Measurements from ENCODE around the gene MED22. TPM values are rescaled to one million over a fixed set of nuclear protein-coding genes. Genes with fewer than 3 reads are reported as not detected.

MED22 gene
- polyA plus RNA-seq, 1 experiment: 28.3 TPM

DNA sequence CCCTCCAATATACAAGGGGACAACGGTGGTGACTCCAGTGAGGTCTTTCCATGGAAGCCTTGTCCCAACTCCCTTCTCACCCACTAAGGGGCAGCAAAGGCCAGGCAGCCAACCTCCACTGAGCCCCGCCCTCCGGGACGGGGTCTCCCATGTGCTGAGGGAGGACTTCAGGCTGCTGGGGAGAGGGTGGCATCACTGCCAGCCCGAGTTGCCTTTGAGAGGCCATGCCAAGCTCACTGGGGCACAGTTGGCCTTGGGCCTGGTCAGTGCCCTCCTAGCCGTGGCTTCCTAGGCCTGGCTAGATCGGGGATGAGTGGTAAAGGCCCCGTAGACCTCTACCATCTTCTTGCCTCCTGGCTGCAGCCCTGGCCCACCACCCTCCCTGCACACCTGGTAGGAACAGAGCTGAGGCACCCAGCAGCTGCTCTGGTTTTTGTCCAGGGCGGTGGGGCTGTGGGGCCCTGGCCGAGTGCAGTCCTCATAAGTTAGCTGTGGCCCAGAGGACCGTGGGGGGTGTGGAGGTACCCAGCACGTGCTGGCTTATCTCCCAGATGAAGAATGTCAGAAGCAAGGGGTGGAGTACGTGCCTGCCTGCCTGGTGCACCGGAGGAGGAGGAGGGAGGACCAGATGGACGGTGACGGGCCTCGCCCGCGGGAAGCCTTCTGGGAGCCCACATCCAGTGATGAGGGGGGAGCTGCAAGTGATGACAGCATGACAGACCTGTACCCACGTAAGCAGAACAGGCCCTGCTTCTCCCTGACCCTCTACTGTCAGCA lies 11.7 kb upstream of the MED22 start:
- POLR2A ChIA-PET: no interaction called here
- no peak overlapping the region for H3K4me3 ChIP-seq (ENCODE audit: low read depth, low read length)
- H3K36me3 ChIP-seq (ENCODE audit: control insufficient read depth, insufficient read depth, low read length): peaks cover 24% of the 10 kb centered on the region
- DNase-seq (ENCODE audit: low read depth): no peak
- CTCF ChIA-PET: interaction anchor here (1.1 to 2.1 kb wide), 2 partner anchors 9 to 121 kb away, joined by 3 to 5 read pairs; no protein-coding TSS in a partner anchor
- TF ChIP-seq, protein P1, sequence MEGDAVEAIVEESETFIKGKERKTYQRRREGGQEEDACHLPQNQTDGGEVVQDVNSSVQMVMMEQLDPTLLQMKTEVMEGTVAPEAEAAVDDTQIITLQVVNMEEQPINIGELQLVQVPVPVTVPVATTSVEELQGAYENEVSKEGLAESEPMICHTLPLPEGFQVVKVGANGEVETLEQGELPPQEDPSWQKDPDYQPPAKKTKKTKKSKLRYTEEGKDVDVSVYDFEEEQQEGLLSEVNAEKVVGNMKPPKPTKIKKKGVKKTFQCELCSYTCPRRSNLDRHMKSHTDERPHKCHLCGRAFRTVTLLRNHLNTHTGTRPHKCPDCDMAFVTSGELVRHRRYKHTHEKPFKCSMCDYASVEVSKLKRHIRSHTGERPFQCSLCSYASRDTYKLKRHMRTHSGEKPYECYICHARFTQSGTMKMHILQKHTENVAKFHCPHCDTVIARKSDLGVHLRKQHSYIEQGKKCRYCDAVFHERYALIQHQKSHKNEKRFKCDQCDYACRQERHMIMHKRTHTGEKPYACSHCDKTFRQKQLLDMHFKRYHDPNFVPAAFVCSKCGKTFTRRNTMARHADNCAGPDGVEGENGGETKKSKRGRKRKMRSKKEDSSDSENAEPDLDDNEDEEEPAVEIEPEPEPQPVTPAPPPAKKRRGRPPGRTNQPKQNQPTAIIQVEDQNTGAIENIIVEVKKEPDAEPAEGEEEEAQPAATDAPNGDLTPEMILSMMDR (IDR thresholded peaks at IDR 0.05; ENCODE audit: insufficient read depth, low read depth, low read length): peak; percentile 29; the same call in 1 of the 2 replicates
- no peaks in the 10 kb centered on the region for H3K27me3 ChIP-seq (ENCODE audit: control insufficient read depth, insufficient read depth, low read length)

GRCh38 chr9:133357656-133358055 lies 9.7 kb upstream of the MED22 start:
- H3K27me3 ChIP-seq (ENCODE audit: control insufficient read depth, insufficient read depth, low read length): no peaks in the 10 kb centered on the region
- ChIA-PET POLR2A (no interaction called here), CTCF (interaction anchor here (0.6 kb wide), 1 partner anchor 30 kb away, joined by 3 read pairs; no protein-coding TSS in a partner anchor)
- no peak overlapping the region for H3K4me3 ChIP-seq (ENCODE audit: low read depth, low read length)
- DNase-seq (ENCODE audit: low read depth): no peak
- H3K36me3 ChIP-seq (ENCODE audit: control insufficient read depth, insufficient read depth, low read length): peaks cover 16% of the 10 kb centered on the region
- TF ChIP-seq, protein P1 (IDR thresholded peaks at IDR 0.05; ENCODE audit: insufficient read depth, low read depth, low read length): no peak

DNA sequence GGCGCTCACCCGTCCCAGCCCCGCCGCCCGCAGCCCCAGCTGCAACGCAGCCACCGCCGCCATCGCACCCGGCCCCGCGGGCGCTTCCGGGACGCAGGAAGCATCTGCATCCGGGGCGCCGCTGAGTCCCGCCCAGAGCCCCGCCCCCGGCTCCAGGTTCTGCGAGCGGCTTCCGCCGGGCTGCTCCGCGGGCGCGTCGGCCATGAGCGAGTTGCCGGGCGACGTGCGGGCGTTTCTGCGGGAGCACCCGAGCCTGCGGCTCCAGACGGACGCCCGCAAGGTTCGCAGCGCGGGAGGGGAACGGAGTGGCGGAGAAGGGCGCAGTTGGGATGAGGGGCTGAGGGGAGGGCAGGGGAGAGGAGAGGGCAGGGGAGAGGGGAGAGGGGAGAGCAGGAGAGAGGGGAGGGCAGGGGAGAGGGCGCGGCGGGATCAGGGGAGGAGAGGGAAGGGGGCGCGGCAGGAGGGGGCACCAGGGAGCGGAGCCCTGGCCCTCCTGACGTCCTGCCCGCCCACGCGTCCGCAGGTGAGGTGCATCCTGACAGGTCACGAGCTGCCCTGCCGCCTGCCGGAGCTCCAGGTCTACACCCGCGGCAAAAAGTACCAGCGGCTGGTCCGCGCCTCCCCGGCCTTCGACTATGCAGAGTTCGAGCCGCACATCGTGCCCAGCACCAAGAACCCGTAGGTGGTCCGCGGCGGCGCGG lies 8.6 kb upstream of the MED22 start, which contains the start of the genes SURF1 and SURF2:
Gene SURF1, minus strand, starts transcription at position 97 of the 701 bp plus-strand sequence. Its CDS starts 34 bp downstream, at position 63.
Gene SURF2, plus strand, starts transcription at position 160 of the 701 bp plus-strand sequence. Its CDS starts 43 bp downstream, at position 203.
- H3K36me3 ChIP-seq (ENCODE audit: control insufficient read depth, insufficient read depth, low read length): peaks cover 15% of the 10 kb centered on the region
- POLR2A ChIA-PET: no interaction called here
- peak within 1 kb of the TSS; percentile 86 for H3K4me3 ChIP-seq (ENCODE audit: low read depth, low read length)
- TF ChIP-seq, protein P1 (IDR thresholded peaks at IDR 0.05; ENCODE audit: insufficient read depth, low read depth, low read length): 0 out of 2 replicates have a peak, but pooled peaks have one; percentile 7
- no peaks in the 10 kb centered on the region for H3K27me3 ChIP-seq (ENCODE audit: control insufficient read depth, insufficient read depth, low read length)
- CTCF ChIA-PET: no interaction called here
- DNase-seq (ENCODE audit: low read depth): no peak

- no peak for DNase-seq (ENCODE audit: low read depth)
- Histone ChIP-seq H3K36me3 (ENCODE audit: control insufficient read depth, insufficient read depth, low read length) (peaks cover 14% of the 10 kb centered on the region), H3K4me3 (ENCODE audit: low read depth, low read length) (peak overlapping the region; percentile 86), H3K27me3 (ENCODE audit: control insufficient read depth, insufficient read depth, low read length) (no peaks in the 10 kb centered on the region)
- TF ChIP-seq, protein P1 (IDR thresholded peaks at IDR 0.05; ENCODE audit: insufficient read depth, low read depth, low read length): peak; percentile 16; the same call in 1 of the 2 replicates
- ChIA-PET CTCF (interaction anchor here (1.2 kb wide), 1 partner anchor 131 kb away, joined by 4 read pairs; no protein-coding TSS in a partner anchor), POLR2A (no interaction called here)
Measured at GRCh38 chr9:133355881-133356357, 8.0 kb upstream of the MED22 start.

DNA sequence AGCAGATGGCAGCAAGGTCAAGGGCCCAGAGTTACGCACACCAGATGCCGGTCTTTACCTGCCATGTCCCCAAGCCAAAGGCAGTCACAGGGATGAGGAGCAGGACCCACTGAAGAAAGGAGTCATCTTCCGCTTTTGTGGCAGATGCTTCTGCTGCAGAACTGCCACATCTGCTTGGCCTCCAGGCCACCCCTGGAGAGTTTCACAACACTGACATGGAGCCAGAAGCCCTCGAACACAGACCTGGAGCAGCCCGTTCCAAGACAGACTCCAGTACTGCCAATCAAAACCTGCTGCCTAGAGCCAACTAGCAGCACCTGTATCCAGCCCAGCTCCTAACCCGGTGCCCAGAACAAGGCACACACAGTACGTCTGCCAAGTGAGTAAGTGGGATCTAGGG lies 6.8 kb upstream of the MED22 start:
- POLR2A ChIA-PET: no interaction called here
- Histone ChIP-seq H3K27me3 (ENCODE audit: control insufficient read depth, insufficient read depth, low read length) (no peaks in the 10 kb centered on the region), H3K36me3 (ENCODE audit: control insufficient read depth, insufficient read depth, low read length) (peaks cover 23% of the 10 kb centered on the region), H3K4me3 (ENCODE audit: low read depth, low read length) (no peak overlapping the region)
- DNase-seq (ENCODE audit: low read depth): no peak
- CTCF ChIA-PET: interaction anchor here (0.7 to 1.2 kb wide), 3 partner anchors 11 to 132 kb away, joined by 3 to 4 read pairs (median 4); no protein-coding TSS in a partner anchor
- TF ChIP-seq, protein P1 (IDR thresholded peaks at IDR 0.05; ENCODE audit: insufficient read depth, low read depth, low read length): no peak
